K562 (cell line): ENCODE data around the gene ZNF776. TPM values are rescaled to one million over a fixed set of nuclear protein-coding genes. Genes with fewer than 3 reads are reported as not detected.
A peak's percentile ranks its signal among the peaks of the same experiment; 100 is the strongest.

ENCODE experiments used
- ESRRA ChIP-seq: fragments of 450-650 bp; IDR thresholded peaks from 2 replicates; pipeline ENCODE4 v1.6.1; 2014; ENCODE audit warnings: low read depth, mild to moderate bottlenecking, moderate library complexity, borderline replicate concordance
- ETV1 ChIP-seq: fragments of 450-650 bp; conservative IDR thresholded peaks from 2 replicates; pipeline ENCODE4 v1.6.1; 2016; ENCODE audit warnings: missing genetic modification characterization, control low read depth, low read depth, missing compliant biosample characterization
- NR2C1 ChIP-seq, 2 experiments: fragments of 450-650 bp; IDR thresholded peaks; 2 replicates each; pipeline ENCODE4 v1.6.1; 2017; ENCODE audit warnings: mild to moderate bottlenecking in 2 of 2, antibody characterized with exemption in 1 of 2, inconsistent platforms in 1 of 2, missing compliant biosample characterization in 1 of 2, missing genetic modification characterization in 1 of 2
- PHF20 ChIP-seq: fragments of 450-650 bp; IDR thresholded peaks from 2 replicates; pipeline ENCODE4 v1.6.1; 2018; ENCODE audit not compliant: partially characterized antibody
- POLR2AphosphoS5 ChIP-seq: IDR thresholded peaks from 2 replicates; pipeline ENCODE4 v1.6.1; 2011; ENCODE audit warnings: mild to moderate bottlenecking, low read depth, low read length, moderate library complexity; ENCODE audit not compliant: control insufficient read depth, insufficient read depth
- POLR2B ChIP-seq: fragments of 450-650 bp; IDR thresholded peaks from 2 replicates; pipeline ENCODE4 v1.6.1; 2018; ENCODE audit warnings: low read depth; ENCODE audit not compliant: partially characterized antibody
- RBFOX2 ChIP-seq: fragments of 200-400 bp; formaldehyde crosslinking; IDR thresholded peaks from 2 replicates; pipeline ENCODE4 v1.6.1; 2017; ENCODE audit warnings: low read depth, mild to moderate bottlenecking, low read length, moderate library complexity
- SIRT6 ChIP-seq: IDR thresholded peaks from one replicate; pipeline ENCODE4 v1.6.1; 2012; ENCODE audit warnings: low read depth, mild to moderate bottlenecking, control low read depth, inconsistent platforms, low read length, moderate library complexity
- ZBED1 ChIP-seq: IDR thresholded peaks from 2 replicates; pipeline ENCODE4 v1.6.1; 2014
- ZNF282 ChIP-seq: sonication (generic); formaldehyde crosslinking; IDR thresholded peaks from 2 replicates; pipeline ENCODE4 v1.8.1; 2023; ENCODE audit warnings: missing genetic modification reagents
- polyA plus RNA-seq, 8 experiments: library from polyadenylated mRNA; depleted of rRNA in 4 of 8; stranded (reverse) in 5 of 8; unstranded in 3 of 8; fragments of >200 nt; fragmentation: Nextera tagmentation in 2 of 8; fragmentation: Illumina TruSeq in 1 of 8; extraction: Ambion mirVana in 2 of 8; extraction: Trizol in 1 of 8; gene quantifications; 2 replicates each; pipeline versions ENCODE4 v1.2.1 to v1.2.3, GENCODE V29; 2011 to 2014; ENCODE audit warnings: inconsistent platforms in 1 of 8, missing spikeins in 1 of 8
- total RNA-seq, 7 experiments: library from RNA; depleted of rRNA in 6 of 7; stranded (reverse); fragments of >200 nt in 6 of 7; fragmentation: Illumina TruSeq in 2 of 7; extraction: Trizol in 2 of 7; gene quantifications; 2 replicates each; pipeline versions ENCODE4 v1.2.1 to v1.2.3, GENCODE V29; 2011 to 2021; ENCODE audit warnings: low replicate concordance in 1 of 7
- TF ChIP-seq, protein P1 (sequence below): fragments of 450-650 bp; IDR thresholded peaks from 2 replicates; pipeline ENCODE4 v1.7.1; 2018; ENCODE audit warnings: mild to moderate bottlenecking, low read depth; ENCODE audit not compliant: partially characterized antibody
- TF ChIP-seq, protein P2 (sequence below): fragments of 200-400 bp; formaldehyde crosslinking; IDR thresholded peaks from 2 replicates; pipeline ENCODE4 v1.6.1; 2017; ENCODE audit warnings: mild to moderate bottlenecking, low read depth, low read length, moderate library complexity
- TF ChIP-seq, protein P3 (sequence below), 2 experiments: fragments of 450-650 bp; conservative IDR thresholded peaks; 2 replicates each; pipeline ENCODE4 v1.6.1; 2017; ENCODE audit warnings: mild to moderate bottlenecking in 2 of 2, moderate library complexity in 2 of 2

Gene ZNF776
- total and polyA plus RNA-seq, 9 of the 15 experiments (the other 6 are each of a cell fraction or from before 2014, with no cell fraction given) = 2.2 to 16.9 (median 8.2) TPM

DNA sequence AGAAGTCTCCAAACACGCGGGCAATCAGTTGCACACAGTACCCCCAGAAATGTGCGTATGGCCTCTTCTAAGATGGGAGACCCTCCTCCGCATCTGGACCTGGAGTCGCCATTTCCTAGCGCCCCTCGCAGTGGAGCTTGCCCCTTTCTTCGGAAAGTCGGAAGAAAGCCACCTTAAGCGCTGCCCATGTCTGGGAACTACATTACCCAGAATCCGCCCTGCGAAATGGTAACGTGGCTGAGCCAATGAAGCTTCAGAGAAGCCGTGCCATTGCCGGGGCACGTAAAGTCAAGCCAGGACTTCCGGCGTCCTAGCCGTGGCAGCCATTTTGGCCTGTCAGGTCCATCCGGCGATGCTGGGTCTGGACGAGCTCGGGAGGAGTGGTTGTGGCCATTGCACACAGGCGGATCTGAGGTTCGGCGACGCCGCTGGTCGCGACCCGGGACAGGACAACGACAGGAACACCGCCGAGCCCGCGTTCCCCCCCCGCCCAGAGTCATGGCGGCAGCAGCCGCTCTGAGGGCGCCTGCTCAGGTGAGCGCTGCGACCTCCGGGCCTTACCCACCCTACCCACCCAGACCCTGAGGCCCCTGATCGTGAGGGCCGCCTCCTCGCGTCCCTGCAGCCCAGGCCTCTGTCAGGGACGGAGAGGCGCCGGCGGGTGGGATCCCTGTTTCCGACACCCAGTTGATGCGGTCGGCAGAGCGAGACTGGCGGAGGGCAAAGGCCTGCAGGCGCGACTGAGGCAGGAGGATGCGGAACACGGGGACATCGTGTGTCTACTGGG lies 22.9 kb downstream of the ZNF776 start, which contains the start of gene ZNF586 (continued):
- TF ChIP-seq POLR2AphosphoS5 (peak; percentile 75), RBFOX2 (peak; percentile 92), ZBED1 (peak; percentile 69; the same call in 1 of the 2 replicates), PHF20 (peak; percentile 79), ESRRA (peak; percentile 71), ETV1 (tag) (peak; percentile 80), SIRT6 (no peak), NR2C1 (IDR thresholded peaks at IDR 0.05) (peak; percentile 90), NR2C1 (tag; IDR thresholded peaks at IDR 0.05) (peak; percentile 96), ZNF282 (CRISPR knock-in tag) (no peak), POLR2B (peak; percentile 60)
- TF ChIP-seq, protein P1, sequence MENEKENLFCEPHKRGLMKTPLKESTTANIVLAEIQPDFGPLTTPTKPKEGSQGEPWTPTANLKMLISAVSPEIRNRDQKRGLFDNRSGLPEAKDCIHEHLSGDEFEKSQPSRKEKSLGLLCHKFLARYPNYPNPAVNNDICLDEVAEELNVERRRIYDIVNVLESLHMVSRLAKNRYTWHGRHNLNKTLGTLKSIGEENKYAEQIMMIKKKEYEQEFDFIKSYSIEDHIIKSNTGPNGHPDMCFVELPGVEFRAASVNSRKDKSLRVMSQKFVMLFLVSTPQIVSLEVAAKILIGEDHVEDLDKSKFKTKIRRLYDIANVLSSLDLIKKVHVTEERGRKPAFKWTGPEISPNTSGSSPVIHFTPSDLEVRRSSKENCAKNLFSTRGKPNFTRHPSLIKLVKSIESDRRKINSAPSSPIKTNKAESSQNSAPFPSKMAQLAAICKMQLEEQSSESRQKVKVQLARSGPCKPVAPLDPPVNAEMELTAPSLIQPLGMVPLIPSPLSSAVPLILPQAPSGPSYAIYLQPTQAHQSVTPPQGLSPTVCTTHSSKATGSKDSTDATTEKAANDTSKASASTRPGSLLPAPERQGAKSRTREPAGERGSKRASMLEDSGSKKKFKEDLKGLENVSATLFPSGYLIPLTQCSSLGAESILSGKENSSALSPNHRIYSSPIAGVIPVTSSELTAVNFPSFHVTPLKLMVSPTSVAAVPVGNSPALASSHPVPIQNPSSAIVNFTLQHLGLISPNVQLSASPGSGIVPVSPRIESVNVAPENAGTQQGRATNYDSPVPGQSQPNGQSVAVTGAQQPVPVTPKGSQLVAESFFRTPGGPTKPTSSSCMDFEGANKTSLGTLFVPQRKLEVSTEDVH = peak; percentile 38
- TF ChIP-seq, protein P2, sequence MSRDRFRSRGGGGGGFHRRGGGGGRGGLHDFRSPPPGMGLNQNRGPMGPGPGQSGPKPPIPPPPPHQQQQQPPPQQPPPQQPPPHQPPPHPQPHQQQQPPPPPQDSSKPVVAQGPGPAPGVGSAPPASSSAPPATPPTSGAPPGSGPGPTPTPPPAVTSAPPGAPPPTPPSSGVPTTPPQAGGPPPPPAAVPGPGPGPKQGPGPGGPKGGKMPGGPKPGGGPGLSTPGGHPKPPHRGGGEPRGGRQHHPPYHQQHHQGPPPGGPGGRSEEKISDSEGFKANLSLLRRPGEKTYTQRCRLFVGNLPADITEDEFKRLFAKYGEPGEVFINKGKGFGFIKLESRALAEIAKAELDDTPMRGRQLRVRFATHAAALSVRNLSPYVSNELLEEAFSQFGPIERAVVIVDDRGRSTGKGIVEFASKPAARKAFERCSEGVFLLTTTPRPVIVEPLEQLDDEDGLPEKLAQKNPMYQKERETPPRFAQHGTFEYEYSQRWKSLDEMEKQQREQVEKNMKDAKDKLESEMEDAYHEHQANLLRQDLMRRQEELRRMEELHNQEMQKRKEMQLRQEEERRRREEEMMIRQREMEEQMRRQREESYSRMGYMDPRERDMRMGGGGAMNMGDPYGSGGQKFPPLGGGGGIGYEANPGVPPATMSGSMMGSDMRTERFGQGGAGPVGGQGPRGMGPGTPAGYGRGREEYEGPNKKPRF = no peak
- TF ChIP-seq, protein P3, sequence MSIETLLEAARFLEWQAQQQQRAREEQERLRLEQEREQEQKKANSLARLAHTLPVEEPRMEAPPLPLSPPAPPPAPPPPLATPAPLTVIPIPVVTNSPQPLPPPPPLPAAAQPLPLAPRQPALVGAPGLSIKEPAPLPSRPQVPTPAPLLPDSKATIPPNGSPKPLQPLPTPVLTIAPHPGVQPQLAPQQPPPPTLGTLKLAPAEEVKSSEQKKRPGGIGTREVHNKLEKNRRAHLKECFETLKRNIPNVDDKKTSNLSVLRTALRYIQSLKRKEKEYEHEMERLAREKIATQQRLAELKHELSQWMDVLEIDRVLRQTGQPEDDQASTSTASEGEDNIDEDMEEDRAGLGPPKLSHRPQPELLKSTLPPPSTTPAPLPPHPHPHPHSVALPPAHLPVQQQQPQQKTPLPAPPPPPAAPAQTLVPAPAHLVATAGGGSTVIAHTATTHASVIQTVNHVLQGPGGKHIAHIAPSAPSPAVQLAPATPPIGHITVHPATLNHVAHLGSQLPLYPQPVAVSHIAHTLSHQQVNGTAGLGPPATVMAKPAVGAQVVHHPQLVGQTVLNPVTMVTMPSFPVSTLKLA (conservative IDR thresholded peaks at IDR 0.05) = peak in 1 of 2 experiments; percentile 65; a peak in 3 of 4 replicates
